B cell (primary cell): Measurements from ENCODE around the gene KIF7. TPM values are rescaled to one million over a fixed set of nuclear protein-coding genes. Genes with fewer than 3 reads are reported as not detected.
A peak's percentile ranks its signal among the peaks of the same experiment; 100 is the strongest.
"Not testable (repeated sequence)": the region's sequence is repeated elsewhere in the genome, so short reads cannot be mapped to it uniquely, and the experiment has no call there.

Source experiments
- ATAC-seq: fragments of 200-7000 bp; cut with Tn5 transposase; one replicate; pipeline ENCODE4 v1.10.0; 2021; ENCODE audit warnings: low read depth, mild to moderate bottlenecking, moderate number of reproducible peaks, moderate library complexity
- CTCF ChIA-PET: fragments of 350-600 bp; sonication (Branson Sonifier 250); formaldehyde crosslinking; loops from one replicate; lab custom pipeline; 2021; ENCODE audit warnings: antibody characterized with exemption, inconsistent platforms; lab: Charles Lee
- POLR2A ChIA-PET: fragments of 350-600 bp; sonication (Branson Sonifier 250); formaldehyde crosslinking; loops from one replicate; lab custom pipeline; 2021; ENCODE audit warnings: antibody characterized with exemption; lab: Charles Lee
- DNase-seq: peaks from one replicate; pipeline ENCODE4 v3.0.0; 2013
- H2AFZ ChIP-seq: 2 replicates; pipeline ENCODE4 v1.6.1; 2012; ENCODE audit warnings: mild to moderate bottlenecking, low read depth, low read length; ENCODE audit not compliant: insufficient read depth, poor library complexity, severe bottlenecking
- H3K27ac ChIP-seq, 2 donors: 1 replicate in 1 of 2; 2 replicates in 1 of 2; pipeline ENCODE4 v1.5.1; 2012 to 2013; ENCODE audit warnings: low read length in 2 of 2, mild to moderate bottlenecking in 2 of 2, moderate library complexity in 1 of 2
- H3K27me3 ChIP-seq, 4 experiments: fragments of 200-600 bp in 1 of 4; sonication (generic) in 1 of 4; replicated peaks in 1 of 4; 1 replicate in 2 of 4; 2 replicates in 2 of 4; pipeline versions ENCODE4 v1.6.1 to v1.7.0; 2013 to 2016; ENCODE audit warnings: low read length in 3 of 4, mild to moderate bottlenecking in 2 of 4, mixed read lengths in 1 of 4, moderate library complexity in 1 of 4; ENCODE audit not compliant: insufficient read depth in 4 of 4, control insufficient read depth in 3 of 4; ENCODE audit errors: control extremely low read depth in 1 of 4
- H3K36me3 ChIP-seq, 2 experiments: replicated peaks in 1 of 2; 1 replicate in 1 of 2; 2 replicates in 1 of 2; pipeline versions ENCODE4 v1.6.1 to v1.7.1; 2013; ENCODE audit warnings: low read length in 1 of 2; ENCODE audit not compliant: insufficient read depth in 2 of 2, control insufficient read depth in 1 of 2; ENCODE audit errors: control extremely low read depth in 1 of 2, extremely low read depth in 1 of 2
- H3K4me1 ChIP-seq, 2 donors: fragments of 200-600 bp in 1 of 2; sonication (generic) in 1 of 2; 1 replicate in 1 of 2; 2 replicates in 1 of 2; pipeline versions ENCODE4 v1.5.1 to v1.6.1; 2013 to 2017; ENCODE audit warnings: low read length in 2 of 2; ENCODE audit not compliant: control insufficient read depth in 2 of 2, insufficient read depth in 2 of 2
- H3K4me2 ChIP-seq: replicated peaks from 2 replicates; pipeline ENCODE3; 2012; ENCODE audit warnings: mild to moderate bottlenecking, low read depth, low read length; ENCODE audit not compliant: poor library complexity, severe bottlenecking
- H3K4me3 ChIP-seq, 5 experiments: fragments of 200-600 bp in 1 of 5; sonication (generic) in 1 of 5; 1 replicate in 3 of 5; 2 replicates in 2 of 5; pipeline versions ENCODE4 v1.5.1 to v1.7.0; 2011 to 2016; ENCODE audit warnings: low read length in 4 of 5, mild to moderate bottlenecking in 4 of 5, low read depth in 2 of 5, control low read depth in 1 of 5, moderate library complexity in 1 of 5; ENCODE audit not compliant: insufficient read depth in 1 of 5; ENCODE audit errors: control extremely low read depth in 1 of 5, extremely low read depth in 1 of 5
- H3K79me2 ChIP-seq: fragments of 200-600 bp; sonication (generic); one replicate; pipeline ENCODE4 v1.6.0; 2016; ENCODE audit warnings: low read length; ENCODE audit not compliant: control insufficient read depth, insufficient read depth
- H3K9ac ChIP-seq: fragments of 200-600 bp; sonication (generic); 2 replicates; pipeline ENCODE4 v1.6.1; 2017; ENCODE audit warnings: mild to moderate bottlenecking, low read length, moderate library complexity
- H3K9me3 ChIP-seq, 3 donors: one replicate each; pipeline versions ENCODE4 v1.6.1 to v1.7.1; 2013; ENCODE audit warnings: low read length in 2 of 3; ENCODE audit not compliant: control insufficient read depth in 2 of 3, insufficient read depth in 1 of 3; ENCODE audit errors: control extremely low read depth in 1 of 3
- H4K20me1 ChIP-seq: 2 replicates; pipeline ENCODE4 v1.6.0; 2012; ENCODE audit warnings: mild to moderate bottlenecking, low read length; ENCODE audit not compliant: insufficient read depth, control insufficient read depth, poor library complexity, severe bottlenecking
- H3K27ac Mint-ChIP-seq: one replicate; pipeline ENCODE4 v1.8.0; 2021; ENCODE audit warnings: mixed read lengths
- H3K27me3 Mint-ChIP-seq: one replicate; pipeline ENCODE4 v1.8.0; 2021; ENCODE audit warnings: mixed read lengths
- H3K4me1 Mint-ChIP-seq: one replicate; pipeline ENCODE4 v1.8.0; 2021; ENCODE audit warnings: mixed read lengths
- H3K4me3 Mint-ChIP-seq: one replicate; pipeline ENCODE4 v1.8.0; 2021; ENCODE audit warnings: mixed read lengths
- H3K9me3 Mint-ChIP-seq: one replicate; pipeline ENCODE4 v1.8.0; 2022; ENCODE audit warnings: mixed read lengths; ENCODE audit not compliant: insufficient read depth
- EZH2 ChIP-seq: IDR thresholded peaks from 2 replicates; pipeline ENCODE4 v1.6.1; 2012; ENCODE audit warnings: borderline replicate concordance, low read depth, mild to moderate bottlenecking, moderate library complexity, low read length; ENCODE audit not compliant: insufficient read depth, poor library complexity, severe bottlenecking
- WGBS: methylation state at CpG from one replicate; pipeline ENCODE4 v1.1.5; 2013; ENCODE audit warnings: missing lambda C conversion rate; ENCODE audit not compliant: insufficient coverage; 5-methylcytosine and 5-hydroxymethylcytosine counted together
- intact Hi-C: fragments of 100-400 bp; cut with micrococcal nuclease; formaldehyde crosslinking; loops from one replicate; pipeline ENCODE4 v1.10.0; 2022
- polyA plus RNA-seq: library from polyadenylated mRNA; depleted of rRNA; stranded (reverse); fragments of >200 nt; gene quantifications from 2 replicates; pipeline ENCODE4 v1.2.3, GENCODE V29; 2012
- total RNA-seq, 2 donors: library from RNA; stranded (reverse); fragments of 120-200 nt in 1 of 2; gene quantifications; 1 replicate in 1 of 2; 2 replicates in 1 of 2; pipeline versions ENCODE4 v1.2.3 to v1.2.4, GENCODE V29; 2013 to 2022
- TF ChIP-seq, protein P1 (sequence below): fragments of 200-600 bp; IDR thresholded peaks from one replicate; pipeline ENCODE4 v1.8.0; 2022; ENCODE audit warnings: antibody characterized with exemption, mild to moderate bottlenecking

KIF7 gene
- total and polyA plus RNA-seq, 2 donors (not counting 1 experiment from before 2014, with no cell fraction given) = not detected

DNA sequence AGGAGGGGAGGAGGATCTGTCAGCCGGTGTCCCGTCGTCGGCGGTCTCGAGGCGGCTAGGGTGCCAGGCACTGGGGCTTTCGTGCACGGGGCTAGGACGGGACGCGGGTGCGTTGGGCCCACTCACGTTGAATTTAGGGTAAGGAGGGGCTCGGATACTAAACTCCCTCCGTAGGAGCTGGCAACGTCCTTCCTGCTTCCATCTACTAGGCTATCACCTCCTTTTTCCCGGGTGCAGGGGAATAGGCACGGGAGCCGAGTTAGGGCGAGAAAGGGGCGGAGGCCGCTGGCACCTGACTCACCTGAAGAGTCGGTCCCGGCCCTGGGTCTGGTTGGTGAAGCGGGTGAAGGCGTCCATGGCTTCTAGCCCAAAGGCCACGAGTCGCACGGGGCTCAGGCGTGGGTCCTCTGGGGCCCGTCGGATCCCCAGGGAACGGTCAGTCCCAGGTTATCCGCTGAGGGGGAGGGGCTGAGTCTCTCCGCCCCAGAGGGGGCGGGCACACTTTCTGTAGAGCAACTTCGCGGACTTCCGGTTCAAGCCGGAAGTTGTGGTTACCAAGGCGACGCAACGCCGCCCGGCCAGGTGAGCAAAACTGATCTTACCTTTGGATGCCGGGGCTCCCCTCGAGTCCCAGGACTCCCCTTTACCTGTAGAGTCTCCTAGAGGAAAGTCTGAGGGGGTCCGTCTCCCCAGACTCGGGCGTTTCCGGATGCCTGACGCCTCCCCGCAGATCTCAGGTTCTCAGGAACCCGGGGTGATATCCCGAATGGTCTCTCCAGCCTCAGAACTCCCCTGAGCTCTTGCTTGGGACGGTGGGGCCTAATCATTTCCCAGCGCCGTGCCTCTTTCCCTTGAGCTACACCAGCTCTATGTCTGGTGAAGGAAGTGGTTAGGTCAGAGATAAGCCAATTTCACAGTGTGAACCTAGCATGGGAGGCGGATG lies 35.3 kb upstream of the KIF7 start, which contains the start of the genes PEX11A and WDR93:
Gene PEX11A (minus strand): TSS at position 479 of the 943 bp plus-strand sequence. CDS start 122 bp downstream, at position 357.
Gene WDR93 (plus strand): TSS at position 536 of the 943 bp plus-strand sequence. CDS start 10,936 bp downstream, outside the sequence.
- ATAC-seq (peak; percentile 95), DNase-seq (peak; percentile 86)
- no peaks in the 10 kb centered on the region for H3K27me3 Mint-ChIP-seq
- no peaks in the 10 kb centered on the region for H3K9me3 Mint-ChIP-seq
- no peak for TF ChIP-seq EZH2
- TF ChIP-seq, protein P1, sequence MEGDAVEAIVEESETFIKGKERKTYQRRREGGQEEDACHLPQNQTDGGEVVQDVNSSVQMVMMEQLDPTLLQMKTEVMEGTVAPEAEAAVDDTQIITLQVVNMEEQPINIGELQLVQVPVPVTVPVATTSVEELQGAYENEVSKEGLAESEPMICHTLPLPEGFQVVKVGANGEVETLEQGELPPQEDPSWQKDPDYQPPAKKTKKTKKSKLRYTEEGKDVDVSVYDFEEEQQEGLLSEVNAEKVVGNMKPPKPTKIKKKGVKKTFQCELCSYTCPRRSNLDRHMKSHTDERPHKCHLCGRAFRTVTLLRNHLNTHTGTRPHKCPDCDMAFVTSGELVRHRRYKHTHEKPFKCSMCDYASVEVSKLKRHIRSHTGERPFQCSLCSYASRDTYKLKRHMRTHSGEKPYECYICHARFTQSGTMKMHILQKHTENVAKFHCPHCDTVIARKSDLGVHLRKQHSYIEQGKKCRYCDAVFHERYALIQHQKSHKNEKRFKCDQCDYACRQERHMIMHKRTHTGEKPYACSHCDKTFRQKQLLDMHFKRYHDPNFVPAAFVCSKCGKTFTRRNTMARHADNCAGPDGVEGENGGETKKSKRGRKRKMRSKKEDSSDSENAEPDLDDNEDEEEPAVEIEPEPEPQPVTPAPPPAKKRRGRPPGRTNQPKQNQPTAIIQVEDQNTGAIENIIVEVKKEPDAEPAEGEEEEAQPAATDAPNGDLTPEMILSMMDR = no peak
- Histone ChIP-seq H3K4me1 (peaks cover 4 to 12% of the 10 kb centered on the region in 2 donors), H3K4me2 (peak within 1 kb of the TSS; percentile 92), H4K20me1 (no peaks in the 10 kb centered on the region), H3K27ac (peak within 1 kb of the TSS in 1 of 2 donors; percentile 1), H2AFZ (peak within 1 kb of the TSS; percentile 97), H3K36me3 (no peaks in the 10 kb centered on the region), H3K4me3 (peak within 1 kb of the TSS; percentile 69 to 92 (median 86)), H3K27me3 (no peaks in the 10 kb centered on the region), H3K79me2 (no peaks in the 10 kb centered on the region), H3K9ac (peak within 1 kb of the TSS; percentile 79), H3K9me3 (peaks cover 0 to 3% (median 0%) of the 10 kb centered on the region in 3 donors)
- ChIA-PET CTCF (interaction anchor here (1.3 kb wide), 1 partner anchor 50 kb away, joined by 4 read pairs; no protein-coding TSS in a partner anchor), POLR2A (no interaction called here)
- peak within 1 kb of the TSS; percentile 76 for H3K27ac Mint-ChIP-seq
- 1% methylated on average over 55 of the region's 60 CpGs for WGBS
- intact Hi-C loops = loop anchor here (10.0 kb wide), 1 partner anchor 1244 kb away; the partner anchor contains the start of genes HDDC3 and UNC45A
- H3K4me1 Mint-ChIP-seq = peaks cover 13% of the 10 kb centered on the region
- H3K4me3 Mint-ChIP-seq = peak within 1 kb of the TSS; percentile 92

DNA sequence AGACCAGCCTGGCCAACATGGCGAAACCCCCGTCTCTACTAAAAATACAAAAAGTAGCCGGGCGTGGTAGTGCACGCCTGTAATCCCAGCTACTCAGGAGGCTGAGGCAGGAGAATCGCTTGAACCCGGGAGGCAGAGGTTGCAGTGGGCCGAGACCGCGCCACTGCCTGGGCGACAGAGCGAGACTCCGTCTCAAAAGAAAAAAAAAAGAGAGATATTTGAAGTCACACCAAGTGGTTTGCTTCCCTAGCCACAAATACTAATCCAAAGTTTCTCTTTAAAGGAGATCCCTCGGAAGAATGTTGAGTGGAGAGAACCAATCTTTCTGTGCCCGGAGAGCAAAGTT lies 34.6 kb upstream of the KIF7 start:
- H3K27me3 Mint-ChIP-seq, H4K20me1 ChIP-seq, POLR2A ChIA-PET, H3K9me3 Mint-ChIP-seq, DNase-seq, H3K27me3 ChIP-seq, CTCF ChIA-PET, H3K79me2 ChIP-seq, H3K27ac ChIP-seq, ATAC-seq, H3K36me3 ChIP-seq, H3K9me3 ChIP-seq: not testable (repeated sequence)
- Mint-ChIP-seq H3K4me1 (peaks cover 13% of the 10 kb centered on the region), H3K4me3 (peak overlapping the region; percentile 92), H3K27ac (peak overlapping the region; percentile 4)
- H3K9ac ChIP-seq = peak overlapping the region; percentile 79
- H3K4me2 ChIP-seq = peak overlapping the region; percentile 92
- peak overlapping the region; percentile 69 to 92 (median 86) for H3K4me3 ChIP-seq
- peaks cover 4 to 12% of the 10 kb centered on the region in 2 donors for H3K4me1 ChIP-seq
- WGBS = 79% methylated on average over 9 of the region's 15 CpGs
- peak overlapping the region; percentile 97 for H2AFZ ChIP-seq
- intact Hi-C loops = loop anchor here (10.0 kb wide), 1 partner anchor 1245 kb away; the partner anchor contains the start of genes HDDC3 and UNC45A
